HG03196 (cell line): ENCODE data around the gene PXMP2.
"Not testable (repeated sequence)": the region's sequence is repeated elsewhere in the genome, so short reads cannot be mapped to it uniquely, and the experiment has no call there.

Source experiments
- ATAC-seq: cut with Tn5 transposase; IDR thresholded peaks from one replicate; pipeline ENCODE4 v1.9.1; 2021; ENCODE audit not compliant: unreplicated experiment

The PXMP2 gene

GRCh38 chr12:132690112-132690511 is 2.7 kb downstream of the PXMP2 start:
- ATAC-seq = no peak

DNA sequence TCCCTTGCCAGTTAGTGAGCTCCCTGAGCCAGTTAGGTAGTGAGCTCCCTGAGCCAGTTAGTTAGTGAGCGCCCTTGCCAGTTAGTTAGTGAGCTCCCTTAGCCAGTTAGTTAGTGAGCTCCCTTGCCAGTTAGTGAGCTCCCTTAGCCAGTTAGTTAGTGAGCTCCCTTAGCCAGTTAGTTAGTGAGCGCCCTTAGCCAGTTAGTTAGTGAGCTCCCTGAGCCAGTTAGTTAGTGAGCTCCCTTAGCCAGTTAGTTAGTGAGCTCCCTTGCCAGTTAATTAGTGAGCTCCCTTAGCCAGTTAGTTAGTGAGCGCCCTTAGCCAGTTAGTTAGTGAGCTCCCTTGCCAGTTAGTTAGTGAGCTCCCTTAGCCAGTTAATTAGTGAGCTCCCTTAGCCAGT is 4.6 kb downstream of the PXMP2 start:
- not testable (repeated sequence) for ATAC-seq

GRCh38 chr12:132694888-132695287 is 7.5 kb downstream of the PXMP2 start:
- not testable (repeated sequence) for ATAC-seq

- no peak for ATAC-seq
These were observed 8.0 kb downstream of the PXMP2 start for GRCh38 chr12:132695431-132695830.

DNA sequence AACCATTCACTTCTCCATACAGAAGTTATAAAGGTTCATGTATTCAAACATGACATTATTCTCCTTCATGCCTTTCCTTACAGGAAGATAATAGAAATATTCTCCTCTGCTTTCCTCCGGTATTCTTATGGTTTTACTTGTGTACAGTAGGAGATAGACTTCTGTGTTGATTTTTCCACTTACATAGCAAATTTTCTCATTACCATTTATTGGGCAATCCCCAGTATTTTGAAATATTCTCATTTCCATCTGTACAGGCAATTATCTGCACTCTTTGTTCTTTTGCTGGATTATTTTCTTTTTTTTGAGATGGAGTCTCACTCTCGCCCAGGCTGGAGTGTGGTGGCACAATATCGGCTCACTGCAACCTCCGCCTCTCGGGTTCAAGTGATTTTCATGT is 11.0 kb downstream of the PXMP2 start:
- ATAC-seq = no peak

DNA sequence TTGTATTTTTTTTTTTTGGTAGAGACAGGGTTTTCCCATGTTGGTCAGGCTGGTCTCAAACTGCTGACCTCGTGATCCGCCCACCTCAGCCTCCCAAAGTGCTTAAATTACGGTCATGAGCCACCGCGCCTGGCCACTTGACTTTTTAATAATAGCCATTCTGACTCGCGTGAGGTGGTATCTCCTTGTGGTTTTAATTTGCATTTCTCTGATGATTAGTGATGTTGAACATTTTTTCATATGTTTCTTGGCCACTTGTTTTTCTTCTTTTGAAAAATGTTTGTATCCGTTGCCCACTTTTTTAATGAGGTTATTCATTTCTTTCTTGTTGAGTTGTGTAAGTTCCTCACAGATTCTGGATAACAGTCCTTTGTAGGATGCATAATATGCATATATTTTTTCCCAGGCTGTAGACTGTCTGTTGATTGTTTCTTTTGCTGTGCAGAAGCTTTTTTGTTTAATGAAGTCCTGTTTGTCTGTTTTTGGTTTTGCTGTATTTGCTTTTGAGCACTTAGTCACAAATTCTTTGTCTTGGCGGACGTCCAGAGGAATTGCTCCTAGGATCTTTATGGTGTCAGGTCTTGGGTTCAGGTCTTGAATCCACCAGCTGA is 12.9 kb downstream of the PXMP2 start:
- ATAC-seq = no peak

GRCh38 chr12:132702640-132703039 is 15.3 kb downstream of the PXMP2 start:
- no peak for ATAC-seq

DNA sequence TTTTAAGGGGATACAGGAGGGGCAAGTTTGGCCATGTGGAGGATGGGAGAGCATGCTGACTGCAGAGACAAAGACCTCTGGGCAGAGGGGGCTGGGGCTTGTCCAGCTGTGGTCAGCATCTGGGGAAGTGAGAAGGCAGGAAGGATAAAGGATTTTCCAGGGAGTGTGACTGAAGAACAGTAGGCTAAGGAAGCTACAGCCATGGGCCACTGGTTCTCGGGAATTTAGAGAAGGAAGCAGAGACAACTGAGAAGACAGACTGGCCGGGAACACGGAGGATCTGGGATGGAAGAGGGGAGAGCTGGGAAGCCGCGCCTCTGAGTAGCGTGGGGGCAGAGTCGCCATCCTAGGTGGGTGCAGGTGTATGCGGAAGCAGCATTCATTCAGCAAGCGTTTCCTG is 16.3 kb downstream of the PXMP2 start:
- ATAC-seq = no peak

DNA sequence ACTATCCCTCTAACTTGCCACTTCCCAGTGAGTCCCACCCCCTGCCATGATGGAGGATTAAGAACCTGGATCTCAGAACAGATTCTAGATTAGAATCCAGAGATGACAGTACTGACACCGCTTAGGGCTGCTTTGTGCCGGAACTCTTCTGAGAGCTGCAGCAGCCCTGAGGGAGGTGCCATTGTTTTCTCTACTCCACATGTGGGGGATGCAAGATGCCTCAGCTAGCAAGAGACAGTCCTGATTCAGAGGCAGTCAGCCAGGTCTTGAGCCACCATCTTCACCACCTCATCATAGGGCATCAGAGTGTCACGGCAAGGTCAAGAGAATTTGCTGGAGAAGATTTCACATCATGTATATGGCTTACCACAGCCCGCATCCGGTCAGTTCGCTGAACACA is 19.9 kb downstream of the PXMP2 start:
- no peak for ATAC-seq

- ATAC-seq = no peak
These were observed 20.8 kb downstream of the PXMP2 start for GRCh38 chr12:132708150-132708549.

GRCh38 chr12:132710043-132710404 is 22.6 kb downstream of the PXMP2 start:
- ATAC-seq = peak; percentile 17

DNA sequence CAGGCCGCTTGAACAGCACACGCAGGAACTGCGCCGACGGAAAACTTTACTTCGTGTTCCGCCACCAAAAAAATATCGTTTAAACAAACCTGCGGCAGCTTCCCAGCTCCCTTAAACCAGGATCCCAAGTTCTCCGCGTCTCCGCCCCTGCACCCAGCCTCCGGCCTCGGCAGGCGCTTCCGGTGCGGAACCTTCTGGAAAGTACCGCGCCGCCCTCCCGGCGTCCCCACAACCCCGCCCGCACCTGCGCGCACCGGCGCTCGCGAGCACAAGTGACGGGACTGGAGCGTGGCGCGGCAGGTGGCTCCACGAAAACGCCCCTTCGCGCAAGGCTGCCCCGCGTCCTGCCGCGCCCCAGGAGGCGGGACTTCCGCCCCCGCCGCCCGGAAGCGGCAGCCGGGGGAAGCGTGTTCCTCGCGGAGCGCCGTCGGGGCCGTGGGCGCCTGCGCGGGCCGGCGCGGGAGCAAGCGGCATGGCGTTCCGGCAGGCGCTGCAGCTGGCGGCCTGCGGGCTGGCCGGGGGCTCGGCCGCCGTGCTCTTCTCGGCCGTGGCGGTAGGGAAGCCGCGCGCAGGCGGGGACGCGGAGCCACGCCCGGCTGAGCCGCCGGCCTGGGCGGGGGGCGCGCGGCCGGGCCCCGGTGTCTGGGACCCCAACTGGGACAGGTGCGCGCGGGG is 23.2 kb downstream of the PXMP2 start, which contains the start of gene PGAM5:
Gene PGAM5, plus strand, starts transcription at position 438 of the 675 bp plus-strand sequence. Its CDS starts 35 bp downstream, at position 473.
- peak; percentile 92 for ATAC-seq

- ATAC-seq = peak; percentile 5
These were observed 23.9 kb downstream of the PXMP2 start for GRCh38 chr12:132711080-132711843.

DNA sequence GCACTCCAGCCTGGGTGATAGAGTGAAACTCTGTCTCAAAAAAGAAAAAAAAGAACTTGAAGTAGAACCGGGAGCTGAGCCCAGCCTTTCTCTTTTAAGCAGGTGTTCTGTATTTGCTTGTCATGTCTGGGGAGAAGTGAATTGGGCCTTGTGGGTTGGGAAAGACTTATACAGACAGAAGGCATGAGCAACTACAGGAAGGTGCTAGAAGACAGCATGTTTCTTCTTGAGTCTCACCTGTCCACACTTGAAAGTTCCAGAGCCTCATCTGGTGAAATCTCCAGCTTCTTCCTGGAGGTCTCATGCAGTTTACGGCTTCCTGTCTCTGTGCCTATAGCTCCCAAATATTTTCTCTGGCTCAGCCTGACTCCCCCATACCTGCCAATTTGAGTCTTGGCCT is 25.7 kb downstream of the PXMP2 start:
- no peak for ATAC-seq

DNA sequence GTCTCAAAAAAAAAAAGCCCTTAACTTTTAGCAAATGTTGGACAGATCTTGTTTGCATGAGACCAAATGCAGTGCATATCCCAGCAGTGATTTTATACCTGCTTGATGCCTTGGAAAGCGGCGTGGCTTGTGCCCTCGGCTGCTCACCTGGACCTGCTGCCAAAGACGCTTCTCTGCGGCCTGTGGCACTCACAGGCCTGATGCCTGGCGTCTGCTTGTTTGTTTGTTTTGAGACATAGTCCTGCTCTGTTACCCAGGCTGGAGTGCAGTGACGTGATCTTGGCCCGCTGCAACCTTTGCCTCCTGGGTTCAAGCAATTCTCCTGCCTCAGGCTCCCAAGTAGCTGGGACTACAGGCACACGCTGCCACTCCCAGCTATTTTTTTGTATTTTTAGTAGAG is 28.5 kb downstream of the PXMP2 start:
- ATAC-seq = no peak

GRCh38 chr12:132716356-132716755 is 29.0 kb downstream of the PXMP2 start:
- ATAC-seq = no peak

DNA sequence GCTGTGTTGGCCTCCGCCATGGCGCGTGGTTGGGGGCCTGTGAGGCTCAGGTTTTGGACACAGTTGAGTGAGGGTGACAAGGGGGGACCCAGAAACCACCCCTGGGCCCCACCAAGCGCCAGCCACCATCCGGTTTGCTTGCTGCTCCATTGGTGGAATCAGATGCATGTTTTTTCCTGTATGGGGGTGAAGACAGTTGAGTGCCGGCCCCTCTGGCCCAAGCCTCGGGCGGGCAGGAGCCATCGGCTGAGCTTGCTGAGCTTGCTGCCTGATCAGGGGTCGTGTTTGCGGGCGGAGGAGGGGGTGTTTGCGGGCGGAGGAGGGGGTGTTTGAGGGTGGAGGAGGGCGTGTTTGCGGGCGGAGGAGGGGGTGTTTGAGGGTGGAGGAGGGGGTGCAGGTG is 29.6 kb downstream of the PXMP2 start:
- ATAC-seq = no peak

GRCh38 chr12:132717531-132718387 is 30.4 kb downstream of the PXMP2 start:
- no peak for ATAC-seq

GRCh38 chr12:132718644-132719043 is 31.3 kb downstream of the PXMP2 start:
- no peak for ATAC-seq

GRCh38 chr12:132719141-132719953 is 32.0 kb downstream of the PXMP2 start:
- no peak for ATAC-seq
